ENCODE results near the gene GIT2.

DNA sequence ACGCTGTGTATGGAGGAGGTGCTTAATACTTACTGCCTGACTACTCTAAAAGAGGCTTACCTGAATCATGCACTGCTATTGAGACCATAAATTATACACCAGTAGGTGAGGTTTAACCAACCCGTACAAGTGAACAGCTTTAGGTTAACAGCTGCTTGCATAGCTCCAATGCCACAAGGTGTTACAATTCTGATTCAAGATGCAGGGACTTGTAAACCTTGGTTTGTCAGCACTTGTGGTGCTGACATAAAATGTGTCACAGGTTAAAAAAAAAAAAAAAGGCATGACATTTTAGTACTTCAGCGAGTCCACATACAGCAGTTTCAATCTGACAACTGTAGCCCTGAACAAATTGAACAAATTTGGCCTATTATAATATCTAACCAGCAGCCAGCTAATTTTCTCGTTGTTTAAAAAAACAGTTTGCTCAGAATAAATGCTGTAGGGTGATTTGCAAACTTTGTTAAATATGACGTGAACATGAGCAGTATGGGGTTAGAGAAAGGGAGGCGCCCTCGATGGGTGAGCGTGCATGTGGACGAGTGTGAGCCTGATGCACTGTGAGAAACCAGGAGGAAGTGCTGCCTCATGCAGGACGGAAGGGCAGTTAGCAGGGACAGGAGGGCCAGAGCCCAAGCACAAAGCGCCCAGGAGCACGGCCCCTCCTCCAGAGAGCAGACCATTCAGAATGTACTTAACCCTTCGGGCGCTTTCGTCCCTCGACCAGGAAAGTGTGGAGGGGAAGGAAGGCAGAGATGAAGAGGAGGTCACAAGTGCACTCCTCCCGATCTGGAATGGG, 51.4 kb downstream of the GIT2 start:
- TF ChIP-seq POLR2A (IDR thresholded peaks at IDR 0.05) = no peak
- TF ChIP-seq, protein P1, sequence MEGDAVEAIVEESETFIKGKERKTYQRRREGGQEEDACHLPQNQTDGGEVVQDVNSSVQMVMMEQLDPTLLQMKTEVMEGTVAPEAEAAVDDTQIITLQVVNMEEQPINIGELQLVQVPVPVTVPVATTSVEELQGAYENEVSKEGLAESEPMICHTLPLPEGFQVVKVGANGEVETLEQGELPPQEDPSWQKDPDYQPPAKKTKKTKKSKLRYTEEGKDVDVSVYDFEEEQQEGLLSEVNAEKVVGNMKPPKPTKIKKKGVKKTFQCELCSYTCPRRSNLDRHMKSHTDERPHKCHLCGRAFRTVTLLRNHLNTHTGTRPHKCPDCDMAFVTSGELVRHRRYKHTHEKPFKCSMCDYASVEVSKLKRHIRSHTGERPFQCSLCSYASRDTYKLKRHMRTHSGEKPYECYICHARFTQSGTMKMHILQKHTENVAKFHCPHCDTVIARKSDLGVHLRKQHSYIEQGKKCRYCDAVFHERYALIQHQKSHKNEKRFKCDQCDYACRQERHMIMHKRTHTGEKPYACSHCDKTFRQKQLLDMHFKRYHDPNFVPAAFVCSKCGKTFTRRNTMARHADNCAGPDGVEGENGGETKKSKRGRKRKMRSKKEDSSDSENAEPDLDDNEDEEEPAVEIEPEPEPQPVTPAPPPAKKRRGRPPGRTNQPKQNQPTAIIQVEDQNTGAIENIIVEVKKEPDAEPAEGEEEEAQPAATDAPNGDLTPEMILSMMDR (IDR thresholded peaks at IDR 0.05) = no peak

Data from adrenal gland (tissue), 5 donors.